ENCODE results near the gene XRCC6.
"Not testable (repeated sequence)": the region's sequence is repeated elsewhere in the genome, so short reads cannot be mapped to it uniquely, and the experiment has no call there.

The XRCC6 gene

GRCh38 chr22:41621099-41621910 lies at the start of gene XRCC6:
Gene XRCC6, plus strand, starts transcription at chr22:41621295. Its CDS starts 710 bp downstream, at chr22:41622005.
- peak; percentile 100 for DNase-seq (ENCODE audit: low spot score)

GRCh38 chr22:41571786-41572185 lies 49.3 kb upstream of the XRCC6 start:
- DNase-seq (ENCODE audit: low spot score): no peak

GRCh38 chr22:41572305-41572704 lies 48.8 kb upstream of the XRCC6 start:
- not testable (repeated sequence) for DNase-seq (ENCODE audit: low spot score)

GRCh38 chr22:41573677-41574076 lies 47.4 kb upstream of the XRCC6 start:
- DNase-seq (ENCODE audit: low spot score): no peak

GRCh38 chr22:41574847-41575381 lies 46.2 kb upstream of the XRCC6 start:
- DNase-seq (ENCODE audit: low spot score): peak; percentile 63

- no peak for DNase-seq (ENCODE audit: low spot score)
These were observed 45.6 kb upstream of the XRCC6 start for GRCh38 chr22:41575533-41575932.

- DNase-seq (ENCODE audit: low spot score): peak; percentile 84
These were observed 44.2 kb upstream of the XRCC6 start for GRCh38 chr22:41576877-41577276.

GRCh38 chr22:41578114-41578513 lies 43.0 kb upstream of the XRCC6 start:
- no peak for DNase-seq (ENCODE audit: low spot score)

- DNase-seq (ENCODE audit: low spot score): no peak
These were observed 42.3 kb upstream of the XRCC6 start for GRCh38 chr22:41578818-41579217.

GRCh38 chr22:41579297-41579996 lies 41.6 kb upstream of the XRCC6 start:
- DNase-seq (ENCODE audit: low spot score): no peak

- no peak for DNase-seq (ENCODE audit: low spot score)
These were observed 41.1 kb upstream of the XRCC6 start for GRCh38 chr22:41579997-41580355.

- no peak for DNase-seq (ENCODE audit: low spot score)
These were observed 38.4 kb upstream of the XRCC6 start for GRCh38 chr22:41582694-41583093.

GRCh38 chr22:41584881-41585280 lies 36.2 kb upstream of the XRCC6 start:
- no peak for DNase-seq (ENCODE audit: low spot score)

GRCh38 chr22:41585898-41586297 lies 35.2 kb upstream of the XRCC6 start:
- no peak for DNase-seq (ENCODE audit: low spot score)

GRCh38 chr22:41587347-41587723 lies 33.8 kb upstream of the XRCC6 start:
- DNase-seq (ENCODE audit: low spot score): no peak

GRCh38 chr22:41589391-41590241 lies 31.5 kb upstream of the XRCC6 start, which contains the start of gene PMM1:
Gene PMM1, minus strand, starts transcription at chr22:41589840. Its CDS starts 35 bp downstream, at chr22:41589805.
- DNase-seq (ENCODE audit: low spot score): peak; percentile 100

- not testable (repeated sequence) for DNase-seq (ENCODE audit: low spot score)
These were observed 27.6 kb upstream of the XRCC6 start for GRCh38 chr22:41593336-41593960.

- no peak for DNase-seq (ENCODE audit: low spot score)
These were observed 25.4 kb upstream of the XRCC6 start for GRCh38 chr22:41595703-41596102.

- DNase-seq (ENCODE audit: low spot score): peak; percentile 77
These were observed 24.1 kb upstream of the XRCC6 start for GRCh38 chr22:41596776-41597634.

- DNase-seq (ENCODE audit: low spot score): no peak
These were observed 23.5 kb upstream of the XRCC6 start for GRCh38 chr22:41597635-41597953.

GRCh38 chr22:41598081-41598480 lies 23.0 kb upstream of the XRCC6 start:
- no peak for DNase-seq (ENCODE audit: low spot score)

Measured in hematopoietic multipotent progenitor cell treated with erythropoietin and hydrocortisone succinate and interleukin-3 and kit ligand, for 15 days (in vitro differentiated cells).